GM06990 (cell line): ENCODE data around the gene OR5M8.

ENCODE experiments used
- DNase-seq: peaks from one replicate; pipeline ENCODE4 v3.0.0-alpha.2; 2011; ENCODE audit not compliant: insufficient read length; ENCODE audit errors: extremely low read depth
- H3K27me3 ChIP-seq: replicated peaks from 2 replicates; pipeline ENCODE4 v1.6.0; 2011; ENCODE audit warnings: low read length; ENCODE audit not compliant: control insufficient read depth, insufficient read depth
- H3K36me3 ChIP-seq: 2 replicates; pipeline ENCODE4 v1.5.1; 2011; ENCODE audit warnings: low read length; ENCODE audit not compliant: control insufficient read depth, insufficient read depth
- H3K4me3 ChIP-seq: replicated peaks from 2 replicates; pipeline ENCODE4 v1.5.1; 2011; ENCODE audit warnings: low read depth, mild to moderate bottlenecking, control low read depth, low read length
- TF ChIP-seq, protein P1 (sequence below): IDR thresholded peaks from 2 replicates; pipeline ENCODE4 v1.5.1; 2011; ENCODE audit warnings: low read length, control low read depth, mild to moderate bottlenecking, inconsistent platforms; ENCODE audit not compliant: insufficient read depth, poor library complexity, severe bottlenecking

OR5M8 gene

GRCh38 chr11:56491270-56491669, at the start of gene OR5M8:
Gene OR5M8, minus strand, starts transcription at chr11:56491370. Its CDS starts 0 bp downstream, at chr11:56491370.
- Histone ChIP-seq H3K36me3 (no peaks in the 10 kb centered on the region), H3K4me3 (no peak within 1 kb of the TSS), H3K27me3 (no peaks in the 10 kb centered on the region)
- TF ChIP-seq, protein P1, sequence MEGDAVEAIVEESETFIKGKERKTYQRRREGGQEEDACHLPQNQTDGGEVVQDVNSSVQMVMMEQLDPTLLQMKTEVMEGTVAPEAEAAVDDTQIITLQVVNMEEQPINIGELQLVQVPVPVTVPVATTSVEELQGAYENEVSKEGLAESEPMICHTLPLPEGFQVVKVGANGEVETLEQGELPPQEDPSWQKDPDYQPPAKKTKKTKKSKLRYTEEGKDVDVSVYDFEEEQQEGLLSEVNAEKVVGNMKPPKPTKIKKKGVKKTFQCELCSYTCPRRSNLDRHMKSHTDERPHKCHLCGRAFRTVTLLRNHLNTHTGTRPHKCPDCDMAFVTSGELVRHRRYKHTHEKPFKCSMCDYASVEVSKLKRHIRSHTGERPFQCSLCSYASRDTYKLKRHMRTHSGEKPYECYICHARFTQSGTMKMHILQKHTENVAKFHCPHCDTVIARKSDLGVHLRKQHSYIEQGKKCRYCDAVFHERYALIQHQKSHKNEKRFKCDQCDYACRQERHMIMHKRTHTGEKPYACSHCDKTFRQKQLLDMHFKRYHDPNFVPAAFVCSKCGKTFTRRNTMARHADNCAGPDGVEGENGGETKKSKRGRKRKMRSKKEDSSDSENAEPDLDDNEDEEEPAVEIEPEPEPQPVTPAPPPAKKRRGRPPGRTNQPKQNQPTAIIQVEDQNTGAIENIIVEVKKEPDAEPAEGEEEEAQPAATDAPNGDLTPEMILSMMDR = no peak
- no peak for DNase-seq

GRCh38 chr11:56533054-56533740, 42.0 kb upstream of the OR5M8 start:
- no peaks in the 10 kb centered on the region for H3K36me3 ChIP-seq
- TF ChIP-seq, protein P1 = no peak
- H3K4me3 ChIP-seq = no peak overlapping the region
- H3K27me3 ChIP-seq = no peaks in the 10 kb centered on the region
- no peak for DNase-seq

GRCh38 chr11:56531856-56532255, 40.7 kb upstream of the OR5M8 start:
- DNase-seq = no peak
- Histone ChIP-seq H3K36me3 (no peaks in the 10 kb centered on the region), H3K4me3 (no peak overlapping the region), H3K27me3 (no peaks in the 10 kb centered on the region)
- TF ChIP-seq, protein P1 = no peak

DNA sequence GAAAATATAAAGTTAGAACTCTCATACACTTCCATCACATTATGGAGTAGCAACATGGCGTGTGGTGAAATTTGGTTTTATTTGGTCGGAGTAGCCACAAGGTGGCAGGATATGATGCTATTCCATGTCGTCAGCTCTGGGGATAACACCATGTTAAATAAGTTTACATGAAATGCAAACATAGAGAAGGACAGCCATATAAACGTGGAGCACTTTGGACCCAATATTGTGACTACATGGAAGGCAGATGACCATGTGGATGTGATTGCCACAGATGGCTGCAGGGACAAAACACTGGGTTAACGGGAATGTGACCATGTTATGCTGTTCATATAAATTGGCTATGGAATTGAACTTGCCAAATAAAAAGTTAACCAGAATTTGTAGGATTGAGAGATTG, 30.8 kb upstream of the OR5M8 start:
- DNase-seq = no peak
- H3K4me3 ChIP-seq = no peak overlapping the region
- TF ChIP-seq, protein P1 = no peak

DNA sequence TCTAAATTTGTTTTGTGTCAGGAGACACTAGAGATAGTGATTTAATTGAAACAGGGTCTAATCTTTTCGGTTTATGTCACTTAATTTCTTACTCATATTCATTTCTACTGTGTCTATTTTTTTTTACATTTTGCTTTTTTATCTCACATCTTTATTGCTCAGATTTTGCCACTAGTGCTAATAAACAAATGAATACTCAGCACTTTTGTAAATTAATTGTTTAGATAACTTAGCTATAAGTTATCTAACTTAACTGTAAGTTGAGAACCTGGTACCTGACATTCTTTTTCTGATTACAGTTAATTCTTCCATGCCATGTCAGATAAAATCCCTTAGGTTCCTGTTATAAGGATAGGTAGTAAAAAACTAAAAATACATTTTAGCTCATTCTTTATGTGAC, 22.1 kb upstream of the OR5M8 start:
- no peak for DNase-seq
- Histone ChIP-seq H3K4me3 (no peak overlapping the region), H3K36me3 (no peaks in the 10 kb centered on the region), H3K27me3 (no peaks in the 10 kb centered on the region)
- TF ChIP-seq, protein P1 = no peak

More for the DNA sequence above, 30.8 kb upstream of the OR5M8 start:
- Histone ChIP-seq H3K36me3 (no peaks in the 10 kb centered on the region), H3K27me3 (no peaks in the 10 kb centered on the region)
